Glomerular endothelial cell (primary cell): ENCODE measurements around the gene ADPGK. TPM values are rescaled to one million over a fixed set of nuclear protein-coding genes. Genes with fewer than 3 reads are reported as not detected.

Experiments used
- DNase-seq: peaks from one replicate; pipeline ENCODE4 v3.0.0-alpha.2; 2011; ENCODE audit warnings: low read depth, low spot score; ENCODE audit errors: extremely low read depth
- total RNA-seq: library from RNA; depleted of rRNA; stranded (reverse); fragments of >200 nt; gene quantifications from 2 replicates; pipeline ENCODE4 v1.2.3, GENCODE V29; 2015

ADPGK gene
- total RNA-seq, 1 donor from 2014 or later = 63.1 TPM

DNA sequence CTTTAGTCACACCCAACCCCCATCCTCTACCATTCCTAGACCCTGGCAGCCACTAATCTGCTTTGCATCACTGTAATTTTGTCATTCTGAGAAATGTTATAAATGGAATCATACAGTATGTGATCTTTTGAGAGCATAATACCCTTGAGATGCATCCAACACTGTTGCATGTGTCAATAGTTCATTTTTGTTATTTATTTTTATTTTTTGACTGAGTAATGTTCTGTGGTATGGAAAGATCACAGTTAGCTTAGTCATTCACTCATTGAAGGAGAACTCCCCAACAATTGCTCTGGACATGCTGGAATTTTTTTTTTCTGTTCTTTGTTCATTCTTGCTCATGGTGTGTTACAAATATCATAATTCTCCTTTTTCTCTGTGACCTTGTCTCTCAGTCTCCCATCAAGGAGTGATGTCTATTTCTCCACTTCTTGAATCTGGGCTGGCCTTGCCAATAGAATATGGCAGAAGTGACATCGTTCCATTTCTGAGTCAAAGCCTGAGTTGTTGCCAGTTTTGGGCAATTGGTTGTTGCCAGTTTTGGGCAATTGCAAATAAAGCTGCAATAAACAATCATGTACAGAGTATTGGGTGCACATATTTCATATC lies 6.8 kb upstream of the ADPGK start:
- DNase-seq = no peak

DNA sequence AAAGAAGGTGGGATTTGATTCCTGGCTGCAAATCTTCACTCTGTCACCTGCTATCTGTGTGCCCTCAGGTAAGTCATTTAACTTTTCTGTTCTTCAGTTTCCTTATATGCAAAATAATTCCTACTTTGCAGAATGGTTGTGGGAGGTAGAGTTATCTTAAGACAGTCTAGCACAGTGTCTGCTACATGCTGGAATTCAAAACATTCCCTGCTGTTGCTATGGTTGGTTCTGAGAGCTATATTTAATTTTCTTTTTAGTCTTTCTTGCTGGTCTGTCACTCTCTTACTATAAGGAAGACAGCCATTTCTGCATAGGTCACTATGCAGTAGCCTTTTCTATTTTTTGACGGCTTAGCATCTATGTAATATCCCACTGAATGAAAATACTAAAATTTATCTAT lies 4.0 kb upstream of the ADPGK start:
- DNase-seq = no peak

DNA sequence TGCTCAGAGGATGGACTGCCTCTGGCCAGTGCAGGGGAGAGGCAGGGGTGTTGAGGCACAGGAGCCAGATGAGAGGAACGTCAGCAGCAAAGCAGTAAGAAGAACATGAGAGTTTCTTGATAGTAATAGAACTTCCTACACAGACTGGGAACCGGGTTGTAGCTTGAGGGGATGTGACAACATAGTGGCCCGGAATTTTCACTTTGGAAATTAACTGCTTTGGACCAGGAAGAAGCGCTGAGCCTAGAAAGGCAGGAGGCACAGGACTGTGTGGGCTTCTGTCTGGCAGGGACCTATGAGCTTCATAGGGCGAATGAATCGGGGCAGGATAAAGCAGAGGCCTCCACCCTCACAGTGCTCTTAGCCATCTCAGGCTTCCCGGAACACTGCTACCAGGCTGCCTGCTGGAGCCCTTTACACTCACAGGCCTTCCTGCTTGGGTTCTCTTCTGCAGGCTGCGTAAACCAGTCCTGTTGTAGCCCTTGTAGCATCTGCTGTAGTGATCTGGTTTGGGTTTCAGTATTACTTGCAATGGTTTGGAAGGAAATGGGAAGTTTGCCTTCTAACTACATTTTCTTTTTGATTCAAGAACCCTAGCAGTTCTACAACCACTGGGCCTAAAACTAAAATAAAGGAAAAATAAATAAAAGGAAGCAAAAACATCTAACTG lies 3.3 kb upstream of the ADPGK start:
- DNase-seq = no peak

DNA sequence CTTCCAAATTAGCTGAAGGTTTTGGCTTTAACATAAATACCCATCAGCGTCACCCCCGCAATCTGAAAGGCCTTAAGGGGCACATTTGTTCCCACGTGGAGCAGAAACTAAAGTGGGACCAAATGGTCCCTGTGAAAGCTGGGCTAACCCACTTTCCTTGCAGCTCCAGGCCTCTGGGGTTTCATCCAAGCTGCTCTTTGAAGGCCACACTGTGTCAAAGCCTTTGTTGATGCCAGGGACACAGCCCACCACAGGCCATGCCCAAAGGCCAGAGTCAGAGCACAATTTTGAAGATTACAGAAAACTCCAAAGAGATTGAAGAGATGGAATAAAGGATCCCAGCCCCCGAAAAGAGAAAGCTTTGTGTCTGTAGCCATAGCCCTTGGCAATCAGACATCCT lies 2.7 kb upstream of the ADPGK start:
- DNase-seq = no peak

DNA sequence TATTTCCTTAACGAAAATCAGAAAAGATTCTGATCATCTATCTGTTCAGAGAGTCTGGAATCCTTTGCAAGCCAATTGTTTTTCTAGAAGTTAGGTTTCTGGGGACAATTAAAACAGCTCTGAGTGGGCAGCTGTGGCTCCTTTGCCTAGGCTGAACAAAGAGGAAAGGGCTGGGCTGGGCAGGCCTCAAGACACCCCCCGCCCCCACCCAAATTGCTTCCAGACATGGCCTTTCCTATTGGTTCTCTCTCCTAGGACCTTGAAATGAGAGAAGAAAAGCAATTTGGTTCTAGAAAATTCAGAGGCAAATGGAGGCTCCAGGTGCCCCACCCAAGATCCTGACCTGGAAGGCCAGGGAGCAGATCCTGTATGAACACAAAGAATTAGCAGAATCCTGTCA lies 2.3 kb upstream of the ADPGK start:
- no peak for DNase-seq

DNA sequence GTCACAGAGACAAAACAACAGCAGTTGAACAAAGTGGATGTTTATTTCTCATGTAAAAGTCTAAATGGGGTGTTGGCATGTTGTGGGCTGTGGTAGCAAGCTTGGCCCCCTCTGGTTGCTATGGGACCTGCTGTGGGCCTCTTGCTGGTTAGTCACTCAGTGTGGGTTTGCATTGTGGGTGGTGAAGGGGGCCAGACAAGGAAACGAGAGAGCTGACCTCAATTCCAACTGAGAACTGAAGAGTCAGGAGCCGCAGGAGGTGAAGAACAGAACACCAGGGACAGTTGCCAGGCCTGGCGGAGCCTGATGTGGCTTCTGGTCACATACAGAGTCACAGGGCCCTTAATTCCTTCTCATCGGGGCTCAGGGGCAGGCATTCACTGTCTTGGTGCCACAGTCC lies 1.9 kb upstream of the ADPGK start:
- no peak for DNase-seq

DNA sequence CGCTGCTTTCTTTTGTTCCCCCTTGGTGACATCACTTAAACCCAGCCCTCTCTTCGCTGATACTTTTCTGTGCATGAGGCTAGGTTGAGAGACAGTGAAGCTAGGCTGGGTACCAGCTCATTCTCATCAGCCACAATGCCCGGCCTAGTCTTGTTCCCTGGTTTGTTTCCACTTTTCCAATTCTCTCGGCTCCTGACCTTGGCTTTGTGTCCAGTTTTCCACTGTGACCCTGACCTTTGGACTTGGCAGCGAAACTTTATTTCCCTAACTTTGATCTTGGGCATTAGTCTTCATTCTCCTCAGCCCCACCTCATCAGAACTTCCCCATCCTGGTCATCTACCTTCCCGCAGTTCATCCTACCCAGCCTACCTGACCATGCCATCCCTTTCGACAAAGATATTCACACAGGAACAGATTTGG lies 908 bp upstream of the ADPGK start:
- no peak for DNase-seq

DNA sequence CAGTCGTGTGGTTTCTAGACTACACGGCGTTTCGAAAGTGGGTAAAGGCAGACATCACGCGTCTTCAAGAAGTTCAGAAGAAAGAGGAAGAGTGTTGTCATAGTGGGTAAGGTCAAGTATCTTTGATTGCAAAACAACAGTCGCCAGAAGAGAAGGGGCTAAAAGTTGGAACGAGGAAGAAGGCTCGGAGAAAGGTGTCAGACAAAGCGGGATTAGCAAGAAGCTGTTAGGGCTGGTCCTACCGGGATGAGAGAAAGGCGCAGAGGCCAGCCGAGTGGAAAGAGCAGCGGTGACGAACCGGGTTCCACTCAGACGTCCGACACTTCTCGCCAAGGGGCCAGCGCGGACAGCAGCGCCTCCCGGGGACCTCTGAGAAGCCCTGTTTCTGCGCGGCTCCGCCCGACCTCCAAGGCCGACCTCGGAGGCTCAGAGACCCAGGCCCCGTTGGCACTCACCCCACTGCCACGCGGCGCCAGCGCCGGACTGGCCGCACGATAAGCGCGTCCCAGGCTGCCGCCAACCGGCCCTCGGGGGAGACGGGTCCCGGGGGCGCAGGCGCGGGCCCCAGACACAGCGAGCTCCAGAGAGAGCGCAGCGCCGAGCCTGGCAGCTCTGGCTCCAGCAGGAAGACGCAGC lies 436 bp downstream of the ADPGK start:
- DNase-seq = no peak

DNA sequence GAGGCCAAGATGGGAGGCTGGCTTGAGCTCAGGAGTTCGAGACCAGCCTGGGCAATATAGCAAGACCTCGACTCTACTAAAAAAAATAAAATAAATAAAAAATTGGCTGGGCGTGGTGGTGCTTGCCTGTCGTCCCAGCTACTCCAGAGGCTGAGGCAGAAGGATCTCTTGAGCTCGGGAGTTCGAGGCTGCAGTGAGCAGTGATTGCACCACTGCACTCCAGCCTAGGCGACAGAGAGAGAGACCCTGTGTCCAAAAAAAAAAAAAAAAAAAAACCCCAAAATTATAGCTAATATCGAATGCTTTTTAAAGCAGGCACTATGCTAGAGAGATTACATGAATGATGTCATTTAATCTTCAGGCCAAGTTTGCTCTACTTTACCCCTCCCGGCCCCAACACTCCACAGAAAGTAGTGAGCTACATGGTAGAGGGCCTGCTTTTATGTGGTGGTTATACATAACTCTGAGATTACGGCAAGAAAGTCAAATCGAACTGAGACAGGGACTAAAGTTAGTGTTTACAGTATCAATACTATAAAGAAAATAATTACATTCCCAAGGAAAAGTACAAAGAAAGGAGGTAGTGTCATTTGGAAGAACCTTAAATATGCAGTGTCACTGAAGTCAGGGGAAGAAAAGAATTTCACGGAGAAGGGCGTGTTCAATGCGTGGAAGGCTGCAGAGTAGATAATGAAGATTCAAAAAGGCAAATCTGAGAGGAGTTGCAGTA lies 1.1 kb downstream of the ADPGK start:
- no peak for DNase-seq

DNA sequence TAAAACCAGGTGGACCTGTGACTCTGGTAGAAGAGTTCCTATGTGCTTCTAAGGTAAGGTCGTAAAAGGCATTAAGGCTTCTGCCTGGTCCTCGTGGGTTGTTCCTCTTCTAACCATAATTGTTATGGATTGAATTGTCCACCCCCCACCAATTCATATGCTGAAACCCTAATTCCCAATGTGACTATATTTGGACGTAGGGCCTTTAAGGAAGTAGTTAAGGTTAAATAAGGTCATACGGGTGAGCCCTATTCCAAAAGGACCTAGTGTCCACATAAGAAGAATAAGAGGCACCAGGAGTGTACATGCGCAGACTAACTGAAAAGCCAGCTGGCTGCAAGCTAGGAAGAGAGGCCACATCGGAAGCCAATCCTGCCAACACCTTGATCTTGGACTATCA lies 1.9 kb downstream of the ADPGK start:
- no peak for DNase-seq

DNA sequence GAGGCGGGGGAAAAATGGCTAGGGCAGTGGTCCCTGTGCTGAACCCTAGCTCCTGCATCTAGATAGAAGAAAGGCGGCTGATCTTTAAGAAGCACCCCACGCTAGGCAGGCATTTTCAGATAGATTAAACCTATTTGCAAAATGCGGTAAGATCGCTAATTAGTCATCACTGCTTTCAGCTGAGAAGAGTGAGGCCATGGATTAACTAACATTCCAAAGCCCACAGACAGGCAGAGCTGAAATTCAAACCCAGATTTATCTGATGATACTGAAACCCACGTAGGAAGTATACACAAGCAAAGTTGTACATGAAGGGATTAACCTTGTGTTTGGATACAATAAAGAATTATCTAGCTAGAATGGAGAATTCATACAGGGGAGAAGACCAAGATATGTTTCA lies 4.8 kb downstream of the ADPGK start:
- no peak for DNase-seq

DNA sequence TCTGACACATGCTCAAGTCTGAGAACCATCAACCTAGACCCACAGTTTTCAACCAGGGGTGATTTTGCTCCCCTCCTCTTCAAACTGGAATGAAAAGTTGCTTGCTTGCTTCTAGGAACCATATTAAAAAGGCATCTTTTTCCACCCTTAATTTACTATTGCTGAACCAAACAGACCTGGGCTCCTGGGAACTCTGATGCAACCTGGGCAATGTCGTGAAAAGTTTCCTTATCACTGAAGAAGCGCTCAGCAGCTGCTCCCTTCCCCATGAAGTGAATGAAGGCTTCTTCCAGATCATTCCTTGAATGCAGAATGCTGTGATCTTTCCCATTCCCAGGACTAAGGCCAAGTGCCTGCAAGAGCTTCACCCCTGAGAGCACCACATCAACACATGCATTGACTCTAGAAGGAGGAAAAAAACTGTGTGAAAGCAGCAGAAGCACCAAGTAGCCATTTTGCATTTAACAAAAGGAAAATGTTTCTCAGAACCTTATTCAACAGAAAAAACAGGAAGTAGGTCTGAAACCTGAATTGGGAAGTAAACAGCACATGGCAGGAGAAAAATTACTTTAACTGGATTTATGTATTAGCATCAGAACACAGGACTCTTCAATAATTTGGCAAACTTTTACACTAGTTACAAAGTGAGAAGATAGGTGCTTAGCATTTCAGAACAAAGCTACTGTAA lies 8.7 kb downstream of the ADPGK start:
- no peak for DNase-seq

DNA sequence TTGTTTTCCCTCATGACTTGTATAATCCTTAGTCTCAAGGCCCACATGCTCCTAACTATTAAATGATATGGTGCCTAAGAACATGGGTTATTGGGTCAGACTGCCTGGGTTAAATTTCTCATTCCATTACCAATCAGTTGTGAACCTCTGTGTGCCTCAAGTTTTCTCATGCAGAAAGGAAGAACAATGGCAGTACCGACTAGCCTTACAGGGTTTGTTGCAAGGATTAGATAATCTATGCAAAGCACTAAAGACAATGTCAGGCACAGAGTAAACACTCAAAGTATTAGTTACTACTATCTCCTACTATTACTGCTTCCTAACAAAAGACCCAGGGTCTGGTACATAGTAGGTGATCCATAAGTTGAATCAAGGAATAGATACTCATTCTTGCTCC lies 12.2 kb downstream of the ADPGK start:
- DNase-seq = no peak

DNA sequence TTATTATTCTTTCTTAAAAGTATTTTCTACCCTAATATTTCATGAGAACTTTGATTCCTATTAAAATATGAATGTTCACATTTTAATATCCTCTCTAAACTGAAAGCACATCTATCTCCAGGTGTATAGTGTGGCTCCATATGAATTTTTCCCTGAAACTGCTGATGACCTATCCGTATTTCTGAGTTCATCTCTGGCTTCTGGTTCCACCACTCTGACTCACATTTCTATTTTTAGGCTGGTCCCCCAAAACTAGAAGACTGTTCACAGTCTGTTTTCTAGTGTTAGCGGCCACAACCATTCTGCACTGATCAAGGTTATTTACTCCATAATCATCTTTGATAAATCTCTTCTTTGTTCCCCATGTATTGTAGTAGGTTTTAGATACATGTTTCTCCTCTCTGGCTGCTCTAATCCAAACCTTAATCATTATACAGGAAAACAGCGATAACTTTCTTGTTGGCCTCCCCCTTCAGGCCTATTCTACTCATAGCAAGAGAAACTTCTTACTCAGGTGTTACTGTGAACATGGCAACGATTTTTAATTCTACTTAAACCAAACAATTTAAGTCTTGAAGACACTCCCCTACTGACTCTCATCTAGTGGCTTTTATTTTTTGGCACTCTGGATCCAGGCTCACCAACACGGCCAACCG lies 12.8 kb downstream of the ADPGK start:
- DNase-seq = no peak

DNA sequence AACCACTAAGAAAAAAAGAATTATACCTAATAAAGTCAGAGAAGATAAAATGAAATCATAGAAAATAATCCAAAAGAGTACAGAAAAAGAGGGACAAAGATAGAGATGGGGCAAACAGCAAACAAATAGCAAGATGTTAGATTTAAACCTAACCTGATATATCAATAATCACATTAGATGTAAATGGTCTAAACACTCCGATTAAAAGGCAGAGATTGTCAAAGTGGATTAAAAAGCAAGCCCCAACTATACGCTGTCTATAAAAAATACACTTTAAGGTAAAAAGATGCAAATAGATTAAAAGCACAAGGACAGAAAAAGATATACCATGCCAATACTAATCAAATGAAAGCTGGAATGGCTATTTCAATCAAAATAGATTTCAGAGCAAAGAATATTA lies 16.8 kb downstream of the ADPGK start:
- no peak for DNase-seq

DNA sequence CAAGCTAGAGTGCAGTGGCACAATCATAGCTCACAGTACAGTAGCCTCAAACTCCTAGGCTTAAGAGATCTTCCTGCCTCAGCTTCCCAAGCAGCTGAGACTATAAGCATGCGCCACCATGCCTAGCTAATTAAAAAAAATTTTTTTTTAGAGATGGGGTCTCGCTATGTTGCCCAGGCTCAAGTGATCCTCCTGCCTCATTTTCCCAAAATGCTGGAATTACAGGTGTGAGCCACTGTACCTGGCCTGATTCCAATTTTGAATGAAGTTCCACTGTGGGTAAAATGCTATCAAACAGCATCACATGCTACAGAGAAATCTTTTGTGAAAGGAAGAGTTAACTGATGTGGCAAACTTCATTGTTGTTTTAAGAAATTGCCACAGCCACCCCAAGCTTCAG lies 17.5 kb downstream of the ADPGK start:
- no peak for DNase-seq

DNA sequence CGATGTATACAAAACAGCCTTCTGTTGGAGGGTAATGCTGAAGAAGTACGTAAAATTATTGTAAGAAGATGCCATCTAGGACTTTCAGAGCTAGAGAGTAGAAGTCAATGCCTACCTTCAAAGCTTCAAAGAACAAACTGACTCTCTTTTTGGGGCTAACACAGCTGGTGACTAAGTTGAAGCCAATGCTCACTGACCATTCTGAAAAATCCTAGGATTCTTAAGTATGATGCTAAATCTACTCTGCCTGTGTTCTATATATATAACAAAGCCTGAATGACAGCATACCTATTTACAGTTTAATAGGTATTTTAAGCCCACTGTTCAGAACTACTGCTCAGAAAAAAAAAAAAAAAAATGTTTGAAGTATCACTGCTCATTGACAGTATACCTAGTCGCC lies 18.9 kb downstream of the ADPGK start:
- DNase-seq = no peak

DNA sequence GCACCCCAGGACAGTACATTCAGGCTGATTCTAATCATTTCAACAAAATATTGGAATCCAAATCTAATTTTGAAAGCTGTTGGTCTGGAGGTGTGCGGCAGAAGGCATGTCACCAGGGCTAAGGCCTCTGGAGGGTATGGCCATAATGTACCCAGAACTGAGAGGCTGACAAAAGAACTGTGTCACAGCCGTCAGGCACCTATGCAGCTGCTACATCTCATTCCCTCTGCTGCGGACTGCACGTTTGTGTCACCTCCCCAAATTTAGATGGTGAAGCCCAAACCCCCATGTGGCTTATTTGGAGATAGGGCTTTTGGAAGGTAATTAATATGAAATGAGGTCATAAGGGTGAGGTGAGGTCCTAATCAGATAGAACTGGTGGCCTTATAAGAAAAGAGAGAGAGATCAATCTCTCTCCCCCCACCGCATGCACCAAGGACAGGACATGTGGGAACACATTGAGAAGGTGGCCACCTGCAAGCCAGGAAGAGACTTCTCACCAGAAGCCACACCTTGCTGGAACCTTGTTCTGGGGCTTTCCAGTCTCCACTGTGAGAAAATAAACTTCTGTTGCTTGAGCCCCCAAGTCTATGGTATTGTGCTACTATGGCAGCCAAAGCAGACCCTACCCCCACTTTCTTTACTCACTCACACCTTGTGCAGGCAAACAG lies 22.8 kb downstream of the ADPGK start:
- DNase-seq = no peak

DNA sequence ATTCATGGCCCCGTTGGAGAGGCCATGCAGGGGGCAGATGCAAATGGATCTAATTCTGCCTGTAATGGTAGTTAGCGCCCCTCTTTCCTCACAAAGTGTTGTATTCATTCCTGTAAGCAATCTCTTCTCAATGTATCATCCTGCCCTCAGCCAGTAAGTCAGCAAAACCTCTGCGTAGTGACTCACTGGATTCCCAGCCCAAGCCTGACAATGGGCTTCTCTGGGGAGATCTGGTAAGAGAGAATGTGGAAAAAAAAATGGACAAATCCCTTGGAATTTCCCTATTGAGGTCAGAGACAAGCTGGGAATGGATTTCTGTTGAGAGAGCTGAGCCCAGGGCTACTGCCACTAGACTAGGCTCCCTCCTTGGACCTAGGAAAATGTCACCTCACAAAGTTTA lies 25.4 kb downstream of the ADPGK start:
- no peak for DNase-seq

DNA sequence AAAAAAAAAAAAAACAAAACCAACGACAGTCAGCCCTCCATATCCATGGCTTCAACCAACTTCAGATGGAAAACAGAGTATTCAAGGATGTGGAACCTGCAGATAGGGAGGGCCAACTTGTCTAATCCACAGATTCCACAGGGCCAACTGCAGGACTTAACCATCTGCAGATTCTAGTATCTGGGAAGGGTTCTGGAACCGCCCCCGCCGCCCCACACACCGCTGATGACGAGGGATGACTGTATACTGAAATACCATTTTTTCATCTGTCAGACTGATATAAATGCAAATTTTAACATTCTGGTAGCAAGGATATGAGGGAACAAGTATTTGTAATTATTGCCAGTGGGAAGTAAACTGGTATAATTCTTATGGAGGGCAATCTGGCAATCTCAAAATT lies 29.5 kb downstream of the ADPGK start:
- no peak for DNase-seq
